Mesothelial cell of epicardium (in vitro differentiated cells): ENCODE data around the gene KLHL29. TPM values are rescaled to one million over a fixed set of nuclear protein-coding genes. Genes with fewer than 3 reads are reported as not detected.

Experiments used
- DNase-seq, 2 experiments: peaks; one replicate each; pipeline ENCODE4 v3.0.0; 2021; ENCODE audit warnings: low spot score in 2 of 2; ENCODE audit not compliant: unreplicated experiment in 2 of 2
- H3K27ac Mint-ChIP-seq: 2 replicates; pipeline ENCODE4 v1.8.0; 2021; ENCODE audit warnings: mixed read lengths
- H3K27me3 Mint-ChIP-seq: 2 replicates; pipeline ENCODE4 v1.8.0; 2021; ENCODE audit warnings: low read depth, mixed read lengths
- H3K36me3 Mint-ChIP-seq: 2 replicates; pipeline ENCODE4 v1.8.0; 2021; ENCODE audit warnings: mixed read lengths
- H3K4me1 Mint-ChIP-seq: 2 replicates; pipeline ENCODE4 v1.8.0; 2021; ENCODE audit warnings: mixed read lengths
- H3K4me3 Mint-ChIP-seq: 2 replicates; pipeline ENCODE4 v1.8.0; 2021; ENCODE audit warnings: mild to moderate bottlenecking, moderate library complexity, mixed read lengths
- H3K9me3 Mint-ChIP-seq: 2 replicates; pipeline ENCODE4 v1.8.0; 2021; ENCODE audit warnings: mixed read lengths
- total RNA-seq: library from RNA; stranded (reverse); gene quantifications from 3 replicates; pipeline ENCODE4 v1.2.1, GENCODE V29; 2021
- TF ChIP-seq, protein P1 (sequence below): fragments of 200-600 bp; sonication (generic); IDR thresholded peaks from one replicate; pipeline ENCODE4 v1.5.0; 2021; ENCODE audit warnings: antibody characterized with exemption; ENCODE audit not compliant: unreplicated experiment

The KLHL29 gene
- total RNA-seq, 1 donor from 2014 or later: 28.3 TPM

- no peak for DNase-seq
- no peaks in the 10 kb centered on the region for H3K9me3 Mint-ChIP-seq
- H3K36me3 Mint-ChIP-seq: no peaks in the 10 kb centered on the region
- H3K27ac Mint-ChIP-seq: no peak overlapping the region
- TF ChIP-seq, protein P1, sequence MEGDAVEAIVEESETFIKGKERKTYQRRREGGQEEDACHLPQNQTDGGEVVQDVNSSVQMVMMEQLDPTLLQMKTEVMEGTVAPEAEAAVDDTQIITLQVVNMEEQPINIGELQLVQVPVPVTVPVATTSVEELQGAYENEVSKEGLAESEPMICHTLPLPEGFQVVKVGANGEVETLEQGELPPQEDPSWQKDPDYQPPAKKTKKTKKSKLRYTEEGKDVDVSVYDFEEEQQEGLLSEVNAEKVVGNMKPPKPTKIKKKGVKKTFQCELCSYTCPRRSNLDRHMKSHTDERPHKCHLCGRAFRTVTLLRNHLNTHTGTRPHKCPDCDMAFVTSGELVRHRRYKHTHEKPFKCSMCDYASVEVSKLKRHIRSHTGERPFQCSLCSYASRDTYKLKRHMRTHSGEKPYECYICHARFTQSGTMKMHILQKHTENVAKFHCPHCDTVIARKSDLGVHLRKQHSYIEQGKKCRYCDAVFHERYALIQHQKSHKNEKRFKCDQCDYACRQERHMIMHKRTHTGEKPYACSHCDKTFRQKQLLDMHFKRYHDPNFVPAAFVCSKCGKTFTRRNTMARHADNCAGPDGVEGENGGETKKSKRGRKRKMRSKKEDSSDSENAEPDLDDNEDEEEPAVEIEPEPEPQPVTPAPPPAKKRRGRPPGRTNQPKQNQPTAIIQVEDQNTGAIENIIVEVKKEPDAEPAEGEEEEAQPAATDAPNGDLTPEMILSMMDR: no peak
- no peak overlapping the region for H3K4me3 Mint-ChIP-seq
- H3K27me3 Mint-ChIP-seq: peaks cover 4% of the 10 kb centered on the region
- H3K4me1 Mint-ChIP-seq: no peaks in the 10 kb centered on the region
These were observed 11.3 kb upstream of the KLHL29 start for GRCh38 chr2:23373666-23374065.

GRCh38 chr2:23375448-23375847, 9.5 kb upstream of the KLHL29 start:
- Mint-ChIP-seq H3K27me3 (peaks cover 4% of the 10 kb centered on the region), H3K4me3 (no peak overlapping the region), H3K9me3 (no peaks in the 10 kb centered on the region), H3K4me1 (peaks cover 2% of the 10 kb centered on the region), H3K27ac (no peak overlapping the region), H3K36me3 (no peaks in the 10 kb centered on the region)
- DNase-seq: no peak
- TF ChIP-seq, protein P1: no peak

GRCh38 chr2:23376075-23376474, 8.9 kb upstream of the KLHL29 start:
- no peaks in the 10 kb centered on the region for H3K36me3 Mint-ChIP-seq
- no peak overlapping the region for H3K27ac Mint-ChIP-seq
- no peaks in the 10 kb centered on the region for H3K9me3 Mint-ChIP-seq
- TF ChIP-seq, protein P1: no peak
- H3K4me3 Mint-ChIP-seq: no peak overlapping the region
- peaks cover 7% of the 10 kb centered on the region for H3K27me3 Mint-ChIP-seq
- peaks cover 2% of the 10 kb centered on the region for H3K4me1 Mint-ChIP-seq
- DNase-seq: no peak

GRCh38 chr2:23376972-23377371, 8.0 kb upstream of the KLHL29 start:
- H3K4me3 Mint-ChIP-seq: no peak overlapping the region
- TF ChIP-seq, protein P1: no peak
- peaks cover 2% of the 10 kb centered on the region for H3K4me1 Mint-ChIP-seq
- H3K36me3 Mint-ChIP-seq: no peaks in the 10 kb centered on the region
- H3K27me3 Mint-ChIP-seq: peaks cover 10% of the 10 kb centered on the region
- no peak for DNase-seq
- no peak overlapping the region for H3K27ac Mint-ChIP-seq
- no peaks in the 10 kb centered on the region for H3K9me3 Mint-ChIP-seq

GRCh38 chr2:23377771-23378170, 7.2 kb upstream of the KLHL29 start:
- no peak for DNase-seq
- H3K4me1 Mint-ChIP-seq: peaks cover 2% of the 10 kb centered on the region

More at GRCh38 chr2:23377771-23378170, 7.2 kb upstream of the KLHL29 start:
- no peaks in the 10 kb centered on the region for H3K9me3 Mint-ChIP-seq
- H3K27me3 Mint-ChIP-seq: peaks cover 16% of the 10 kb centered on the region
- no peak overlapping the region for H3K27ac Mint-ChIP-seq
- H3K4me3 Mint-ChIP-seq: no peak overlapping the region
- TF ChIP-seq, protein P1: no peak
- no peaks in the 10 kb centered on the region for H3K36me3 Mint-ChIP-seq
